GM12878 (cell line): ENCODE measurements around the gene SH3BGRL2. TPM values are rescaled to one million over a fixed set of nuclear protein-coding genes. Genes with fewer than 3 reads are reported as not detected.

Experiments used
- ATAC-seq: fragments of 200-7000 bp; cut with Tn5 transposase; 3 replicates; pipeline ENCODE4 v1.9.1; 2020; ENCODE audit warnings: mild to moderate bottlenecking, moderate library complexity
- BruUV-seq: library from RNA; stranded (reverse); fragments of 400-500 nt; replicated peaks from 2 replicates; lab custom pipeline; 2021; lab: Mats Ljungman, UMichigan
- CTCF ChIA-PET: fragments of 300-600 bp; sonication (Branson Sonifier 250); formaldehyde crosslinking; extraction: SDS; loops from one replicate; lab custom pipeline; 2021; ENCODE audit warnings: inconsistent platforms; lab: Yijun Ruan, JAX
- POLR2A ChIA-PET: fragments of 350-600 bp; formaldehyde crosslinking; extraction: SDS; loops from one replicate; lab custom pipeline; 2021; ENCODE audit warnings: inconsistent platforms; lab: Charles Lee
- RAD21 ChIA-PET: fragments of 300-600 bp; sonication (Branson Sonifier 250); formaldehyde crosslinking; loops from one replicate; lab custom pipeline; 2023; ENCODE audit warnings: antibody characterized with exemption; ENCODE audit not compliant: unreplicated experiment; lab: Charles Lee
- SMC1A ChIA-PET: fragments of 300-600 bp; sonication (Branson Sonifier 250); formaldehyde crosslinking; loops from one replicate; lab custom pipeline; 2023; ENCODE audit not compliant: unreplicated experiment, uncharacterized antibody; lab: Charles Lee
- DNase-seq: peaks from one replicate; pipeline ENCODE4 v3.0.0-alpha.2; 2011; ENCODE audit warnings: low read depth, low spot score
- FAIRE-seq: peaks from 3 replicates; lab custom pipeline; 2011; peaks lifted over from hg19 to GRCh38; lab: Jason Lieb, UNC
- H2AFZ ChIP-seq: 2 replicates; pipeline ENCODE4 v1.6.0; 2011; ENCODE audit warnings: low read depth, low read length, control low read depth; ENCODE audit not compliant: control insufficient read depth
- H3K27ac ChIP-seq: 2 replicates; pipeline ENCODE4 v1.5.1; 2011; ENCODE audit warnings: control low read depth; ENCODE audit not compliant: control insufficient read depth, insufficient read depth
- H3K27me3 ChIP-seq, 2 experiments: replicated peaks in 1 of 2; 2 replicates each; pipeline versions ENCODE4 v1.6.0 to v1.6.1; 2011; ENCODE audit warnings: low read length in 1 of 2; ENCODE audit not compliant: control insufficient read depth in 2 of 2, insufficient read depth in 2 of 2
- H3K36me3 ChIP-seq, 2 experiments: 2 replicates each; pipeline ENCODE4 v1.5.1; 2011; ENCODE audit warnings: low read length in 1 of 2; ENCODE audit not compliant: control insufficient read depth in 2 of 2, insufficient read depth in 2 of 2
- H3K4me1 ChIP-seq: 2 replicates; pipeline ENCODE4 v1.6.1; 2011; ENCODE audit warnings: mild to moderate bottlenecking, low read length, moderate library complexity, mixed read lengths; ENCODE audit not compliant: control insufficient read depth, insufficient read depth
- H3K4me2 ChIP-seq: 2 replicates; pipeline ENCODE4 v1.6.0; 2011; ENCODE audit warnings: control low read depth; ENCODE audit not compliant: control insufficient read depth, insufficient read depth
- H3K4me3 ChIP-seq: fragments of 200-600 bp; sonication (generic); 2 replicates; pipeline ENCODE4 v1.5.1; 2016
- H3K79me2 ChIP-seq: 2 replicates; pipeline ENCODE4 v1.6.0; 2011; ENCODE audit warnings: low read length; ENCODE audit not compliant: control insufficient read depth, insufficient read depth
- H3K9ac ChIP-seq: 2 replicates; pipeline ENCODE4 v1.8.0; 2011; ENCODE audit warnings: low read length, control low read depth, mixed read lengths; ENCODE audit not compliant: control insufficient read depth, insufficient read depth
- H3K9me3 ChIP-seq: replicated peaks from 3 replicates; pipeline ENCODE4 v1.5.1; 2011; ENCODE audit warnings: mild to moderate bottlenecking, low read length; ENCODE audit not compliant: control insufficient read depth, insufficient read depth
- H4K20me1 ChIP-seq: 2 replicates; pipeline ENCODE4 v1.6.0; 2011; ENCODE audit not compliant: control insufficient read depth, insufficient read depth
- BACH1 ChIP-seq: fragments of 450-650 bp; IDR thresholded peaks from 2 replicates; pipeline ENCODE4 v1.6.1; 2017; ENCODE audit warnings: mild to moderate bottlenecking, borderline replicate concordance
- BMI1 ChIP-seq: fragments of 450-650 bp; IDR thresholded peaks from 2 replicates; pipeline ENCODE4 v1.6.1; 2016; ENCODE audit warnings: mild to moderate bottlenecking, moderate library complexity, borderline replicate concordance
- ETV6 ChIP-seq, 2 experiments: fragments of 450-650 bp in 1 of 2; IDR thresholded peaks in 1 of 2; conservative IDR thresholded peaks in 1 of 2; 2 replicates each; pipeline ENCODE4 v1.6.1; 2014; ENCODE audit warnings: antibody characterized with exemption in 1 of 2, borderline replicate concordance in 1 of 2, low read depth in 1 of 2, mild to moderate bottlenecking in 1 of 2, moderate library complexity in 1 of 2
- LARP7 ChIP-seq: fragments of 450-650 bp; IDR thresholded peaks from 2 replicates; pipeline ENCODE4 v1.6.1; 2017; ENCODE audit warnings: mild to moderate bottlenecking
- POLR2A ChIP-seq: IDR thresholded peaks from 2 replicates; pipeline ENCODE4 v1.6.1; 2011; ENCODE audit warnings: low read depth, mild to moderate bottlenecking, low read length
- RB1 ChIP-seq: fragments of 450-650 bp; formaldehyde crosslinking; IDR thresholded peaks from 2 replicates; pipeline ENCODE4 v1.6.1; 2017; ENCODE audit warnings: mild to moderate bottlenecking, borderline replicate concordance
- SMC3 ChIP-seq: IDR thresholded peaks from 2 replicates; pipeline ENCODE4 v1.6.1; 2011; ENCODE audit warnings: low read length, improper control_type of control experiment, borderline replicate concordance
- SRF ChIP-seq, 2 experiments: IDR thresholded peaks; 2 replicates each; pipeline ENCODE4 v1.6.1; 2011; ENCODE audit warnings: low read depth in 2 of 2, low read length in 2 of 2, mild to moderate bottlenecking in 1 of 2, moderate library complexity in 1 of 2
- SUZ12 ChIP-seq: fragments of 200-600 bp; sonication (generic); IDR thresholded peaks from one replicate; pipeline ENCODE4 v1.6.1; 2018; ENCODE audit warnings: antibody characterized with exemption, mild to moderate bottlenecking; ENCODE audit not compliant: unreplicated experiment
- TARDBP ChIP-seq: IDR thresholded peaks from 2 replicates; pipeline ENCODE4 v1.6.1; 2016; ENCODE audit warnings: borderline replicate concordance
- WGBS: methylation state at CpG from one replicate; pipeline ENCODE4 v1.1.6; 2016; ENCODE audit warnings: low lambda C conversion rate; ENCODE audit not compliant: insufficient replicate concordance, insufficient coverage; ENCODE audit errors: missing lambda C conversion rate; 5-methylcytosine and 5-hydroxymethylcytosine counted together
- in situ Hi-C: fragments of 300-500 bp; cut with MboI; formaldehyde crosslinking; loops from 9 replicates; pipeline ENCODE4 v1.14.3; 2018; ENCODE audit warnings: mixed read lengths
- intact Hi-C: fragments of 100-400 bp; cut with micrococcal nuclease; formaldehyde crosslinking; loops from one replicate; pipeline ENCODE4 v1.14.2; 2022; ENCODE audit not compliant: unreplicated experiment
- polyA plus RNA-seq, 11 experiments: library from polyadenylated mRNA; depleted of rRNA in 4 of 11; unstranded in 6 of 11; stranded (reverse) in 5 of 11; fragments of >200 nt; fragmentation: Nextera tagmentation in 4 of 11; fragmentation: Illumina TruSeq in 1 of 11; extraction: Ambion mirVana in 4 of 11; extraction: Trizol in 1 of 11; gene quantifications; 1 replicate in 1 of 11; 2 replicates in 10 of 11; pipeline versions ENCODE4 v1.2.1 to v1.2.3, GENCODE V29; 2011 to 2016; ENCODE audit warnings: inconsistent platforms in 2 of 11, missing spikeins in 2 of 11, low read depth in 1 of 11
- total RNA-seq, 4 experiments: library from RNA; depleted of rRNA in 3 of 4; stranded (reverse); fragments of >200 nt in 3 of 4; fragmentation: Illumina TruSeq in 1 of 4; extraction: Trizol in 1 of 4; gene quantifications; 2 replicates each; pipeline versions ENCODE4 v1.2.1 to v1.2.3, GENCODE V29; 2013 to 2021
- TF ChIP-seq, protein P1 (sequence below): fragments of 450-650 bp; formaldehyde crosslinking; IDR thresholded peaks from 2 replicates; pipeline ENCODE4 v1.4.0; 2020; ENCODE audit warnings: mild to moderate bottlenecking, moderate library complexity
- TF ChIP-seq, protein P2 (sequence below): IDR thresholded peaks from 2 replicates; pipeline ENCODE4 v1.6.1; 2011; ENCODE audit warnings: borderline replicate concordance, low read depth, mild to moderate bottlenecking, moderate library complexity, low read length; ENCODE audit not compliant: insufficient read depth, poor library complexity, severe bottlenecking
- TF ChIP-seq, protein P3 (sequence below), 3 experiments: IDR thresholded peaks in 2 of 3; conservative IDR thresholded peaks in 1 of 3; 2 replicates each; pipeline ENCODE4 v1.5.1; 2011; ENCODE audit warnings: low read depth in 3 of 3, low read length in 3 of 3, mild to moderate bottlenecking in 3 of 3, control low read depth in 2 of 3, moderate library complexity in 2 of 3, inconsistent platforms in 1 of 3, mixed read lengths in 1 of 3; ENCODE audit not compliant: control insufficient read depth in 2 of 3, insufficient read depth in 1 of 3; ENCODE audit errors: extremely low read depth in 1 of 3

The SH3BGRL2 gene
- total and polyA plus RNA-seq, 10 of the 15 experiments (the other 5 are each of a cell fraction or from before 2014, with no cell fraction given): 0.03 to 0.37 (median 0.21) TPM

DNA sequence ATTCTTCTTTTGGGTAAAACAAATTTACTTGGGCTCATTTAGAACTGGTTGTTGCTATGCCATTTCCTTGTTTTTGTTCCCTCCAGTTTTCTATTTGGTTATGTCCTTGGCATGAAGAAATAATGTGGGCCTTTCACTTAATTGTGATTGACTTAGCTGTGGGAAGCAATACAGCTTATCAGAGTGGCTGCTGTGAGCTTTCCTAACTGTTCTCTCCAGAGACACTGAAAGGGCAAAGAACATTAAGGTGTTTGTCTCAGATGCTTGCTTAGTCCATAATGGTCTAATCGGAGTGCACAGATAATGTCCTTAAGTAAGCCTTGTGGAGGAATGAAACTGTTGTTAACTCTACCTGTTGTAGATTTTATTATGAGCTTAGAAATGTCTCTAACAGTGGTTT, 56.6 kb downstream of the SH3BGRL2 start (continued):
- TF ChIP-seq, protein P1, sequence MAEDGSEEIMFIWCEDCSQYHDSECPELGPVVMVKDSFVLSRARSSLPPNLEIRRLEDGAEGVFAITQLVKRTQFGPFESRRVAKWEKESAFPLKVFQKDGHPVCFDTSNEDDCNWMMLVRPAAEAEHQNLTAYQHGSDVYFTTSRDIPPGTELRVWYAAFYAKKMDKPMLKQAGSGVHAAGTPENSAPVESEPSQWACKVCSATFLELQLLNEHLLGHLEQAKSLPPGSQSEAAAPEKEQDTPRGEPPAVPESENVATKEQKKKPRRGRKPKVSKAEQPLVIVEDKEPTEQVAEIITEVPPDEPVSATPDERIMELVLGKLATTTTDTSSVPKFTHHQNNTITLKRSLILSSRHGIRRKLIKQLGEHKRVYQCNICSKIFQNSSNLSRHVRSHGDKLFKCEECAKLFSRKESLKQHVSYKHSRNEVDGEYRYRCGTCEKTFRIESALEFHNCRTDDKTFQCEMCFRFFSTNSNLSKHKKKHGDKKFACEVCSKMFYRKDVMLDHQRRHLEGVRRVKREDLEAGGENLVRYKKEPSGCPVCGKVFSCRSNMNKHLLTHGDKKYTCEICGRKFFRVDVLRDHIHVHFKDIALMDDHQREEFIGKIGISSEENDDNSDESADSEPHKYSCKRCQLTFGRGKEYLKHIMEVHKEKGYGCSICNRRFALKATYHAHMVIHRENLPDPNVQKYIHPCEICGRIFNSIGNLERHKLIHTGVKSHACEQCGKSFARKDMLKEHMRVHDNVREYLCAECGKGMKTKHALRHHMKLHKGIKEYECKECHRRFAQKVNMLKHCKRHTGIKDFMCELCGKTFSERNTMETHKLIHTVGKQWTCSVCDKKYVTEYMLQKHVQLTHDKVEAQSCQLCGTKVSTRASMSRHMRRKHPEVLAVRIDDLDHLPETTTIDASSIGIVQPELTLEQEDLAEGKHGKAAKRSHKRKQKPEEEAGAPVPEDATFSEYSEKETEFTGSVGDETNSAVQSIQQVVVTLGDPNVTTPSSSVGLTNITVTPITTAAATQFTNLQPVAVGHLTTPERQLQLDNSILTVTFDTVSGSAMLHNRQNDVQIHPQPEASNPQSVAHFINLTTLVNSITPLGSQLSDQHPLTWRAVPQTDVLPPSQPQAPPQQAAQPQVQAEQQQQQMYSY (CRISPR knock-in tag): no peak
- TF ChIP-seq TARDBP (no peak), SRF (IDR thresholded peaks at IDR 0.05; ENCODE audit: low read depth in 2 of 2, low read length in 2 of 2) (no peak)

DNA sequence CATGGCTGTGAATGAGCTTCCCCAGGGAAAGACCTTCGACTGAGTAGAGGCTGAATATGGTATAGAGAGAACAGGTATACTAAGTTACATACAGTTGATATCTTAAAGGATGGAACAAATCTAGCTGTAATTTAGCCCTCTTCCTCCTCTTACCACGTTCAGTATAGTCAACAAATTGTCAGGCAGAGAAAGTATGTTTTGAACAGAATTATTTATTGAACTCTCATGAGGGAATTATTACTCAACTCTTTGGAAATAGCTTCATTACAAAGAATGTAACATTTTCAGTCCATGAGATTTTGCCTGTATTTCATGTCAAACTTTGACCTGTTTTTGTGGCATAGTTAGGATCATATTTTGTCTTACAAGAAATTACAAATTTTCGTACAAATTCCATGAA, 63.0 kb downstream of the SH3BGRL2 start:
- in situ Hi-C loops: no loop called here
- no peak for TF ChIP-seq ETV6 (conservative IDR thresholded peaks at IDR 0.05 in 1 of 2, IDR thresholded peaks at IDR 0.05 in 1 of 2; ENCODE audit: borderline replicate concordance in 1 of 2, low read depth in 1 of 2)
- TF ChIP-seq, protein P2, sequence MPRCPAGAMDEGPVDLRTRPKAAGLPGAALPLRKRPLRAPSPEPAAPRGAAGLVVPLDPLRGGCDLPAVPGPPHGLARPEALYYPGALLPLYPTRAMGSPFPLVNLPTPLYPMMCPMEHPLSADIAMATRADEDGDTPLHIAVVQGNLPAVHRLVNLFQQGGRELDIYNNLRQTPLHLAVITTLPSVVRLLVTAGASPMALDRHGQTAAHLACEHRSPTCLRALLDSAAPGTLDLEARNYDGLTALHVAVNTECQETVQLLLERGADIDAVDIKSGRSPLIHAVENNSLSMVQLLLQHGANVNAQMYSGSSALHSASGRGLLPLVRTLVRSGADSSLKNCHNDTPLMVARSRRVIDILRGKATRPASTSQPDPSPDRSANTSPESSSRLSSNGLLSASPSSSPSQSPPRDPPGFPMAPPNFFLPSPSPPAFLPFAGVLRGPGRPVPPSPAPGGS: no peak
- no peak for TF ChIP-seq BMI1
- TF ChIP-seq POLR2A: no peak
- no peak for TF ChIP-seq SMC3
- TF ChIP-seq, protein P3, sequence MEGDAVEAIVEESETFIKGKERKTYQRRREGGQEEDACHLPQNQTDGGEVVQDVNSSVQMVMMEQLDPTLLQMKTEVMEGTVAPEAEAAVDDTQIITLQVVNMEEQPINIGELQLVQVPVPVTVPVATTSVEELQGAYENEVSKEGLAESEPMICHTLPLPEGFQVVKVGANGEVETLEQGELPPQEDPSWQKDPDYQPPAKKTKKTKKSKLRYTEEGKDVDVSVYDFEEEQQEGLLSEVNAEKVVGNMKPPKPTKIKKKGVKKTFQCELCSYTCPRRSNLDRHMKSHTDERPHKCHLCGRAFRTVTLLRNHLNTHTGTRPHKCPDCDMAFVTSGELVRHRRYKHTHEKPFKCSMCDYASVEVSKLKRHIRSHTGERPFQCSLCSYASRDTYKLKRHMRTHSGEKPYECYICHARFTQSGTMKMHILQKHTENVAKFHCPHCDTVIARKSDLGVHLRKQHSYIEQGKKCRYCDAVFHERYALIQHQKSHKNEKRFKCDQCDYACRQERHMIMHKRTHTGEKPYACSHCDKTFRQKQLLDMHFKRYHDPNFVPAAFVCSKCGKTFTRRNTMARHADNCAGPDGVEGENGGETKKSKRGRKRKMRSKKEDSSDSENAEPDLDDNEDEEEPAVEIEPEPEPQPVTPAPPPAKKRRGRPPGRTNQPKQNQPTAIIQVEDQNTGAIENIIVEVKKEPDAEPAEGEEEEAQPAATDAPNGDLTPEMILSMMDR (IDR thresholded peaks at IDR 0.05 in 2 of 3, conservative IDR thresholded peaks at IDR 0.05 in 1 of 3; ENCODE audit: control insufficient read depth in 2 of 3, extremely low read depth in 1 of 3, insufficient read depth in 1 of 3, low read depth in 3 of 3, low read length in 3 of 3): no peak
- TF ChIP-seq LARP7: no peak
- TF ChIP-seq BACH1: no peak
- TF ChIP-seq SUZ12: no peak
- no peak for TF ChIP-seq RB1

More for the DNA sequence above, 63.0 kb downstream of the SH3BGRL2 start:
- Histone ChIP-seq H3K9me3 (no peaks in the 10 kb centered on the region), H3K27ac (no peak overlapping the region), H3K79me2 (no peaks in the 10 kb centered on the region), H3K9ac (no peak overlapping the region), H3K27me3 (no peaks in the 10 kb centered on the region), H3K4me2 (no peak overlapping the region), H3K4me3 (no peak overlapping the region), H4K20me1 (no peaks in the 10 kb centered on the region), H3K36me3 (no peaks in the 10 kb centered on the region), H3K4me1 (no peaks in the 10 kb centered on the region), H2AFZ (no peak overlapping the region)
- intact Hi-C loops: no loop called here
- WGBS: 5% methylated on average over 3 of the region's 3 CpGs
- no peak for ATAC-seq
- FAIRE-seq: no peak
- no peak for DNase-seq
- ChIA-PET SMC1A (interaction anchor here (0.6 to 0.9 kb wide), 2 partner anchors 124 to 1898 kb away, joined by 3 read pairs; no protein-coding TSS in a partner anchor), CTCF (no interaction called here), RAD21 (no interaction called here), POLR2A (no interaction called here)
- no TSS peak for BruUV-seq
